Dermis lymphatic vessel endothelial cell (primary cell): ENCODE results near the gene NECTIN2. TPM values are rescaled to one million over a fixed set of nuclear protein-coding genes. Genes with fewer than 3 reads are reported as not detected.

Experiments
- total RNA-seq: library from RNA; depleted of rRNA; stranded (reverse); fragments of >200 nt; gene quantifications from 2 replicates; pipeline ENCODE4 v1.2.1, GENCODE V29; 2014

The NECTIN2 gene
- 76.8 and 98.0 TPM in 2 replicates for total RNA-seq

GRCh38 chr19:44845612-44846454 is at the start of gene NECTIN2:
Gene NECTIN2, plus strand, starts transcription at chr19:44846297. Its CDS starts 229 bp downstream, at chr19:44846526.

DNA sequence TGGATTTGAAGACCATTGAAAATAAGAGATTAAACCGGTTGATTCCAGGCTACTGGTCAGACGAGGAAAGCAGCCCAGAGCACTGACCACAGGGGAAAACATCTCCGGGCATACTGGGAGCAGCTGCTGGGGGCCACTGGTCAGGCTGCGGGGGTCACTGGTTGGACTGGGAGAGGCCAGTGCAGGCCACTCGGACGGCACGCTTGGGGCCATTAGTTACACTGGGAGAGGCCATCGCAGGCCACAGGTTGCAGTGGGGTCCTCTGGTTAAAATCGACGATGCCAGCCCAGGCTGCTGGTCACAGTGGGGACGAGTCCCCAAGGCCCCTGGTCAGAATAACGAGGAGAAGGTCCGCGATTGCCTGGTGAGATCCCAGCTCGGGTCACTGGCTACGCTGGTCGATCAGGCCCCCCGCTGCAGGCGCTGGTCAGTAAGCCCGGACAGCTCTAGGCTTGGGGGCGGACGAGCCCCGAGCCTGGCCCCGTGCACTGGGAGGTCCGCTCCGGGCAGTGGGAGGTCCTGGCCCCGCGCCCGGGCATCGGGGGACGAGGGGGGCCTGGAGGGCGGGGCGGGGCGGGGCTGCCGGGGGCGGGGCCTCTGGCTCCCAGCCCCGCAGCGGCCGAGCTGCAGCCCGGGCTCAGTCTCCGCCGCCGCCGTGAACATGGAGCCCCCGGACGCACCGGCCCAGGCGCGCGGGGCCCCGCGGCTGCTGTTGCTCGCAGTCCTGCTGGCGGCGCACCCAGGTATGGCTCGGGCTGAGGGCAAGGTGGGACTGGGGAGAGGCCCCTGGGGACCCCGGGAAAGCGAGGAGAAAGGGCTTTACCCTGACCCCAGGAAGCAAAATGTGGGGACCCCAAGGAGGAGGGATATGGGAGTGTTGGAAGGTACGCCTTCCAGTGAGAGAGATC is 37.4 kb upstream of the NECTIN2 start, which contains the start of gene BCAM:
BCAM (plus strand) TSS at position 641 of the 909 bp plus-strand sequence; CDS start at position 663, 22 bp downstream.

GRCh38 chr19:44891016-44891882 is 45.2 kb downstream of the NECTIN2 start, which contains the start of gene TOMM40:
Gene TOMM40, plus strand, starts transcription at chr19:44891254. Its CDS starts 162 bp downstream, at chr19:44891416.

DNA sequence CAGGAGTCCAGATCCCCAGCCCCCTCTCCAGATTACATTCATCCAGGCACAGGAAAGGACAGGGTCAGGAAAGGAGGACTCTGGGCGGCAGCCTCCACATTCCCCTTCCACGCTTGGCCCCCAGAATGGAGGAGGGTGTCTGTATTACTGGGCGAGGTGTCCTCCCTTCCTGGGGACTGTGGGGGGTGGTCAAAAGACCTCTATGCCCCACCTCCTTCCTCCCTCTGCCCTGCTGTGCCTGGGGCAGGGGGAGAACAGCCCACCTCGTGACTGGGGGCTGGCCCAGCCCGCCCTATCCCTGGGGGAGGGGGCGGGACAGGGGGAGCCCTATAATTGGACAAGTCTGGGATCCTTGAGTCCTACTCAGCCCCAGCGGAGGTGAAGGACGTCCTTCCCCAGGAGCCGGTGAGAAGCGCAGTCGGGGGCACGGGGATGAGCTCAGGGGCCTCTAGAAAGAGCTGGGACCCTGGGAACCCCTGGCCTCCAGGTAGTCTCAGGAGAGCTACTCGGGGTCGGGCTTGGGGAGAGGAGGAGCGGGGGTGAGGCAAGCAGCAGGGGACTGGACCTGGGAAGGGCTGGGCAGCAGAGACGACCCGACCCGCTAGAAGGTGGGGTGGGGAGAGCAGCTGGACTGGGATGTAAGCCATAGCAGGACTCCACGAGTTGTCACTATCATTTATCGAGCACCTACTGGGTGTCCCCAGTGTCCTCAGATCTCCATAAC is 59.5 kb downstream of the NECTIN2 start, which contains the start of gene APOE:
APOE (plus strand) TSS at position 360 of the 724 bp plus-strand sequence. CDS start 829 bp downstream, outside the sequence.

DNA sequence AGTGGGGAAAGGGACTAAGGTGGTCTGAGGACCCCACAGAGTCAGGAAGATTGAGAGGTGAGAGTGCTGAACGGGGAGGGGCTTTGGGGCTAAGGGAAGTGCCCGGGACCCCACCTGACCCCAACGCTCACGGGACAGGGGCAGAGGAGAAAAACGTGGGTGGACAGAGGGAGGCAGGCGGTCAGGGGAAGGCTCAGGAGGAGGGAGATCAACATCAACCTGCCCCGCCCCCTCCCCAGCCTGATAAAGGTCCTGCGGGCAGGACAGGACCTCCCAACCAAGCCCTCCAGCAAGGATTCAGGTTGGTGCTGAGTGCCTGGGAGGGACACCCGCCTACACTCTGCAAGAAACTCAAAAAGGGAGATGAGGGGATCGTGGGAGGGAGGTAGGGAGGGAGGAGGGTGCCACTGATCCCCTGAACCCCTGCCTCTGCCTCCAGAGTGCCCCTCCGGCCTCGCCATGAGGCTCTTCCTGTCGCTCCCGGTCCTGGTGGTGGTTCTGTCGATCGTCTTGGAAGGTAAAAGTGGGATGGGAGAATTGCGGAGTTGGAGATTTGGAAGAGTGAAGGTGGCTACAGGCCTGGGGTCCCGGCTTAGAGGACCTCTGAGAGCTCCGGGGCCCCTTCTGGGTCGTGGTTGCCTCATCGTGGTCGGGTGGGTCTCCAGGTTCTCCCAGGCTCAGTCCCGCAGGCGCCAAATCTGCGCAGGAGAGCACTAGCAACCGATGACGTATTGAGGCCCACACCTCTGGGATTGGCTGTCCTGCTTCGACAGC is 68.5 kb downstream of the NECTIN2 start, which contains the start of gene APOC1:
APOC1 (plus strand) TSS at position 176 of the 774 bp plus-strand sequence; CDS start at position 460, 284 bp downstream.

Other genes with a start within 250 kb of the NECTIN2 start
- gene IGSF23, start 232.7 kb upstream of the NECTIN2 start, total RNA-seq, result 0.11 TPM in 1 of 2 replicates, not detected in the other
- 25.3 and 58.1 TPM in 2 replicates for gene PVR, start 202.4 kb upstream of the NECTIN2 start, total RNA-seq
- 0.69 and 0.87 TPM in 2 replicates for gene CEACAM19, start 174.8 kb upstream of the NECTIN2 start, total RNA-seq
- not detected in 2 replicates for gene CEACAM16, start 147.1 kb upstream of the NECTIN2 start, total RNA-seq
- gene BCL3, start 97.6 kb upstream of the NECTIN2 start, total RNA-seq, result 0.98 and 1.4 TPM in 2 replicates
- not detected in 2 replicates for gene CBLC, start 68.4 kb upstream of the NECTIN2 start, total RNA-seq
- gene BCAM, start 37.2 kb upstream of the NECTIN2 start, total RNA-seq, result 16.8 and 21.2 TPM in 2 replicates
- gene TOMM40, start 45.0 kb downstream of the NECTIN2 start, total RNA-seq, result 27.8 and 30.3 TPM in 2 replicates
- gene APOE, start 59.5 kb downstream of the NECTIN2 start, total RNA-seq, result 1.0 and 3.0 TPM in 2 replicates
- gene APOC1, start 68.3 kb downstream of the NECTIN2 start, total RNA-seq, result 1.5 and 3.0 TPM in 2 replicates
- not detected in 2 replicates for gene APOC4, start 95.9 kb downstream of the NECTIN2 start, total RNA-seq
- gene APOC2, start 99.8 kb downstream of the NECTIN2 start, total RNA-seq, result not detected in 2 replicates
- 29.1 and 29.2 TPM in 2 replicates for gene CLPTM1, start 109.1 kb downstream of the NECTIN2 start, total RNA-seq
- gene RELB, start 155.2 kb downstream of the NECTIN2 start, total RNA-seq, result 6.7 and 7.8 TPM in 2 replicates
- 7.9 and 9.2 TPM in 2 replicates for gene CLASRP, start 192.7 kb downstream of the NECTIN2 start, total RNA-seq
- gene ZNF296, start 230.2 kb downstream of the NECTIN2 start, total RNA-seq, result under 0.01 TPM in 1 of 2 replicates, not detected in the other
- gene GEMIN7, start 233.0 kb downstream of the NECTIN2 start, total RNA-seq, result 12.2 and 17.6 TPM in 2 replicates
- 17.2 and 22.2 TPM in 2 replicates for gene PPP1R37, start 246.9 kb downstream of the NECTIN2 start, total RNA-seq